HG03280 (cell line): ENCODE measurements around the gene SLC17A7.
"Not testable (repeated sequence)": the region's sequence is repeated elsewhere in the genome, so short reads cannot be mapped to it uniquely, and the experiment has no call there.

Experiments
- ATAC-seq: cut with Tn5 transposase; IDR thresholded peaks from one replicate; pipeline ENCODE4 v1.9.1; 2021; ENCODE audit warnings: mild to moderate bottlenecking, moderate library complexity; ENCODE audit not compliant: unreplicated experiment

SLC17A7 gene

GRCh38 chr19:49445997-49446396, 4.7 kb upstream of the SLC17A7 start:
- ATAC-seq, result no peak

- not testable (repeated sequence) for ATAC-seq
These were observed 2.9 kb upstream of the SLC17A7 start for GRCh38 chr19:49444100-49444700.

- peak; percentile 79 for ATAC-seq
These were observed 2.2 kb upstream of the SLC17A7 start for GRCh38 chr19:49443366-49444099.

GRCh38 chr19:49442771-49443365, 1.5 kb upstream of the SLC17A7 start:
- ATAC-seq, result peak; percentile 22

- ATAC-seq, result no peak
These were observed 1.0 kb upstream of the SLC17A7 start for GRCh38 chr19:49442354-49442753.

GRCh38 chr19:49441960-49442350, 628 bp upstream of the SLC17A7 start:
- ATAC-seq, result no peak

- no peak for ATAC-seq
These were observed 703 bp downstream of the SLC17A7 start for GRCh38 chr19:49440439-49441209.

GRCh38 chr19:49439836-49440235, 1.5 kb downstream of the SLC17A7 start:
- ATAC-seq, result no peak

GRCh38 chr19:49438261-49438660, 3.1 kb downstream of the SLC17A7 start:
- no peak for ATAC-seq

GRCh38 chr19:49437231-49437630, 4.1 kb downstream of the SLC17A7 start:
- no peak for ATAC-seq

GRCh38 chr19:49436381-49437017, 4.8 kb downstream of the SLC17A7 start:
- ATAC-seq, result no peak

- ATAC-seq, result no peak
These were observed 5.7 kb downstream of the SLC17A7 start for GRCh38 chr19:49435670-49436069.

- no peak for ATAC-seq
These were observed 6.3 kb downstream of the SLC17A7 start for GRCh38 chr19:49434907-49435583.

- no peak for ATAC-seq
These were observed 8.0 kb downstream of the SLC17A7 start for GRCh38 chr19:49433240-49433901.

- no peak for ATAC-seq
These were observed 8.9 kb downstream of the SLC17A7 start for GRCh38 chr19:49432141-49433073.

GRCh38 chr19:49431330-49431749, 10.0 kb downstream of the SLC17A7 start:
- ATAC-seq, result no peak

GRCh38 chr19:49430678-49431329, 10.5 kb downstream of the SLC17A7 start:
- no peak for ATAC-seq

- no peak for ATAC-seq
These were observed 11.1 kb downstream of the SLC17A7 start for GRCh38 chr19:49430172-49430677.
